NCI-H2196 (cell line): ENCODE results near the gene DGKZ.
"Not testable (repeated sequence)": the region's sequence is repeated elsewhere in the genome, so short reads cannot be mapped to it uniquely, and the experiment has no call there.

Experiments used
- DNase-seq: peaks from one replicate; lab custom pipeline; 2025; ENCODE audit not compliant: unreplicated experiment; lab: John Stamatoyannopoulos, UW

Gene DGKZ

DNA sequence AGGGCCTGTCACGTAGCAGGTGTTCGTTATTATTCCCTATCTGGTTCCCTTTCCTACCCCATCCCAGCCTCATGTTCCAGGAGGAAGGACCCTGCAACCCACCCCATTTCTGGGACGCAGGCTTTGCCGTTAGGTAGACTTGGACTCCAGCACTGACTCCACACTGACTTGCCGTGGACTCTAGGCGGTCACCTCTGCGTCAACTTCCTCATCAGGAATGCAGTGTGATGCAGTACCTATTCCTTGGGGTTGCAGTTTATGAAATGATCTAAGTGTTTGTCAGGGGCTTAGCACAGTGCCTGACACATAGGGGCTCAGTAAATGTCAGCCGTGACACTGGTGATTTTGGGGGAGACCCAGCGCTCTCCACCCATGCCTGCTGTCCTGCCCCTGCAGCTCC, 16.8 kb downstream of the DGKZ start:
- no peak for DNase-seq

DNA sequence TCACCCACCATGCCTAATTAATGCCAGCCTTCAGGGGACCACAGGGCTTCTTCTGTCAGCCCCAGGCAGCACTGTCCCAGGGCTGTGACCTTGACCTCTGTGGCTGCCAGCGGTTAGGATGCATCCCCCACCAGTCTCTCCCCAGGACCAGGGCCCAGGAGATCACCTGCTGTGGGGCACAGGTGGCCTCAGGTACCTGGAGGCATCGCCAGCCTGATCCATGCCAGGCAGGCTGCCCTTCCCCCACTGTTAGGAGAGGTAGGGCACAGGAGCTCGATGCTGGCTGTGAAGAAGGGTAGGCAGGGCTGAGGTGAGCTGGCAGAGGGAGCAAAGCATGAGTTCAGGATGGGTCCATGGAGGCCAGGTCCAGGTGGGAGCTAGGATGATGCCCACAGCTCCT, 17.5 kb downstream of the DGKZ start:
- no peak for DNase-seq

DNA sequence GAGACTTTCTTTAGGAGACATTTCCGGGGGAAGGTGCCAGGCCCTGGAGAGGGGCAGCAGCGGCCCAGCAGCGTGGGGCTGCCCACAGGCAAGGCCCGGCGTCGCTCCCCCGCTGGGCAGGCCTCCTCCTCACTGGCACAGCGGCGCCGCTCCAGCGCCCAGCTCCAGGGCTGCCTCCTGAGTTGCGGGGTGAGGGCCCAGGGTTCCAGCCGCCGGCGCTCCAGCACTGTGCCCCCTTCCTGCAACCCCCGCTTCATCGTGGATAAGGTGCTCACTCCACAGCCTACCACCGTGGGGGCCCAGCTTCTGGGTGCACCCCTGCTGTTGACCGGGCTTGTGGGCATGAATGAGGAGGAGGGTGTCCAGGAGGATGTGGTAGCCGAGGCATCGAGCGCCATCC, 19.0 kb downstream of the DGKZ start:
- no peak for DNase-seq

DNA sequence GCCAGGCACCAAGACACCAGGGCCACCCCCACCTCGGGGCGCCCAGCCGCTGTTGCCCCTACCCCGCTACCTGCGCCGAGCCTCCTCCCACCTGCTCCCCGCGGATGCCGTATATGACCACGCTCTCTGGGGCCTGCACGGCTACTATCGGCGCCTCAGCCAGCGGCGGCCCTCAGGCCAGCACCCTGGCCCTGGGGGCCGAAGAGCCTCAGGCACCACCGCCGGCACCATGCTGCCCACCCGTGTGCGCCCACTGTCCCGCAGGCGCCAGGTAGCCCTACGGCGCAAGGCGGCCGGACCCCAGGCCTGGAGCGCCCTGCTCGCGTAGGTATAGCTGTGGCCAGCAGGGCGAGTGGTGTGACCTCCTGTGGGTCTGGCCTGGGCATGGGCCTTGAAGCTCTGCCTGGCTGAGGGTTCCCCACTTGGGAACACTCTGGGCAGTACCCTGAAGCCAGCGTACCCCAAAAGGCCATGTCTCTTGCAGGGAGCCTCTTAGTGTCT, 19.4 kb downstream of the DGKZ start:
- no peak for DNase-seq

DNA sequence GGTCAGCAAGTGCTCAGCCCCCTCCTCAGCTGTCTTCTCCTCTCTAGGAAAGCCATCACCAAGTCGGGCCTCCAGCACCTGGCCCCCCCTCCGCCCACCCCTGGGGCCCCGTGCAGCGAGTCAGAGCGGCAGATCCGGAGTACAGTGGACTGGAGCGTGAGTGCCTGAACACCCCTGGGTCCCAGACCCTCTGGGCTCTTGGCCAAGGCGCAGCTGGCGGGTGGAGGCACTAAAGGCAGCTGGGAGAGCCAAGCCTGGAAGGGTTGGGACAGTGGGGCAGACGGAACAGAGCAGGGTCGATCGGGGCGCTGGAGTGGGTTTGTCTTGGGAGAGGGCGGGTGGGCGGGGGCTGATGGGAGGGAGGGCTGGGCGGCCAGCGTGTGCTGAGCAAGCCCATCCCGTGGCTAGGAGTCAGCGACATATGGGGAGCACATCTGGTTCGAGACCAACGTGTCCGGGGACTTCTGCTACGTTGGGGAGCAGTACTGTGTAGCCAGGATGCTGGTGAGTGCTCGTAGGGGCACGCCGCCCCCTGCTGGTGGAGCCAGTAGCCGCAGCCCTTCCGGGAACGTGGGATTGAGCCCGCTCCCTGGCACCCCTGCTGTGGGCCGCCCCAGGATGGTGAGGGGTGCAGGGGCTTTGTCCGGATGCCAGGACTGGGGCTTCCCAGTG, 20.1 kb downstream of the DGKZ start:
- DNase-seq = peak; percentile 47

DNA sequence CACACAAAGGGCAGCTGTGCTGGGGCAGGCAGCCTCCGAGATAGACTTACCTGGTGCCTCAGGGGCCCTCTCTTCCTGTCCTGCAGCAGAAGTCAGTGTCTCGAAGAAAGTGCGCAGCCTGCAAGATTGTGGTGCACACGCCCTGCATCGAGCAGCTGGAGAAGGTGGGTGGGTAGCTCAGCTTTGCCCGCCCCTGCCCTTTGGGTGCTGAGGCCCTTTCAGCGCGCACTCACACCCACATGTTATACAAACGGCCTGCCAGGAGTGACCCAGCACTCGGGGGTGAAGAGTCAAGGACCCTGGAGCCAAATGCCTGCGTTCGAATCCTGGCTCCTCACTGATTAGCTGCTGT, 20.6 kb downstream of the DGKZ start:
- no peak for DNase-seq

DNA sequence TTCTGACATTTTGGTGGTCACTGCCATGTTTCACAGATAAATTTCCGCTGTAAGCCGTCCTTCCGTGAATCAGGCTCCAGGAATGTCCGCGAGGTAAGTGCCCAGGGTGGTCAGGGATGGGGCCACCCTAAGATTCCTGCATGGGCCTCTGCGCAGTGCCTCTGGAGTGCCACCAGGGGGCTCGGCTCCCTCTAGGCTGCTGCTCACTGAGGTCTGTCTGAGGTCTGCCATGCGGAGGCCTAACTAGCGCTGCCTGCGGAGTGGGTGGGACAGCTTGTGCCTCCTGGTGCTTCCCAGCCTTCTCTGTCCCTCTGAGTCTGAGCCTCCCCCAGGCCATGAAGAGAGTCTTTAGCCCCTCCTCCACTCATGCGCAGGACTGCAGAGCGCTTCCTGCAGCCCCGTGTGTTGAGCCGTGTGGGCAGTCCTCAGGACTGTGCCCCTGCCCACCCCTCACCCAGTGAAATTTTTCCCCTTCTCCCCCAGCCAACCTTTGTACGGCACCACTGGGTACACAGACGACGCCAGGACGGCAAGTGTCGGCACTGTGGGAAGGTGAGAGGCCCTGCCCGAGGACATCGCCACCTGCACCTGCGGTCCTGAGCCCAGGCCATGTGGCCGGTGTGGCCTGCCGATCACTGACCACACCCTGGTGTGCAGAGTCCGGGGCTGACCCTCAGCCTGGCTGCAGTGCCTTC, 22.3 kb downstream of the DGKZ start:
- DNase-seq = peak; percentile 61

DNA sequence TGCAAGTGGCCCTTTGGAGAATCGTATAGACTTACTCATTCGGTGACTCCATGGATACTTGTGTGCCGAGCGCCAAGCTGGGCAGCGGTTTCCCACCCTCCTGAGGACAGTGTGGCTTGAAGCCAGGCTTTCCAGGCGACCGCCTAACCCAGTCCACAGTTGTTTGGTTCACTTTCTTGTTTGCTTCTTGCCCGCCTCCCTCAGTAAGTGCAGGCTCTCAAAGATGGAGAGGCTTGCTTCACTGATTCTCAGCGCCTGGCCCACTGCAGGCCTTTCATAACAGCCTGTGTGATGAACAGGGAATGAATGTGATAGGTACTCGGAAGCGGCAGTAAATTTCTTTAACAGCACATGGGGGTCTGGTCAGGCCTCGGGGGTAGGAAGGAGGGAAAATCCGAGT, 23.0 kb downstream of the DGKZ start:
- DNase-seq = no peak

DNA sequence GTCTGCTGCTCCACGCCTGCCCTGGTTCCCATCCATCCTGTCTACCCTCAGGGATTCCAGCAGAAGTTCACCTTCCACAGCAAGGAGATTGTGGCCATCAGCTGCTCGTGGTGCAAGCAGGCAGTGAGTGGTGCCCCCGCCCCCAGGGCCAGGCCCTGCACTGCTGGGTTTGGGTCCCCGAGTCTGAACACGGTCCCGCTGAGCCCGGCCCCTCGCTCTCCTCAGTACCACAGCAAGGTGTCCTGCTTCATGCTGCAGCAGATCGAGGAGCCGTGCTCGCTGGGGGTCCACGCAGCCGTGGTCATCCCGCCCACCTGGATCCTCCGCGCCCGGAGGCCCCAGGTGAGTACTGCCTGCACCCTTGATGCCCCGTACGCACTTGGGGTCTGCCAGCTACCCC, 24.0 kb downstream of the DGKZ start:
- not testable (repeated sequence) for DNase-seq

DNA sequence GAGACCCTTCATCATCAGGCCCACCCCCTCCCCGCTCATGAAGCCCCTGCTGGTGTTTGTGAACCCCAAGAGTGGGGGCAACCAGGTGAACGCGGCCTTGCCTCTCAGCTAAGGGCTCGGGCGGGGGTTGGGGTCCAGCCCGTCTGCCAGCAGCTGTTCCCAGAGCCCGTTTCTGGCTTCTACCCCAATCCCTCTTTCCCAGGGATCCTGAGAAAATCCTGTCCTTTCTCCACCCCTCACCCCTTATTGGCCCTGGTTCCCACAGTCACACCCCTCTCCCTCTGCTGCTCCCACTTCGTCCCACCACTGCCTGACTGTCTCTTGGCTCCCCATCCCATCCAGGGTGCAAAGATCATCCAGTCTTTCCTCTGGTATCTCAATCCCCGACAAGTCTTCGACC, 24.8 kb downstream of the DGKZ start:
- no peak for DNase-seq

DNA sequence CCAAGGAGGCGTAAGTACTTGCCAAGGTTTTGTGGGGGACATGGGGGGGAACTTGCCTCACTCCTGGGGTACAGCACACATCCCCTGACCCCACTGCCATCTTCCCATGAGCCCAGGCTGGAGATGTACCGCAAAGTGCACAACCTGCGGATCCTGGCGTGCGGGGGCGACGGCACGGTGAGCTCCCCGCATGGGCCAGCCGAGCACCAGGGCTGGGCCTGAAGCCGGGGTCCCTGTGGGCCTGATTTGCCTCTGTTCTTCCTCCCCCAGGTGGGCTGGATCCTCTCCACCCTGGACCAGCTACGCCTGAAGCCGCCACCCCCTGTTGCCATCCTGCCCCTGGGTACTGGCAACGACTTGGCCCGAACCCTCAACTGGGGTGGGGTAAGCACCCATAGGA, 25.2 kb downstream of the DGKZ start:
- DNase-seq = not testable (repeated sequence)

DNA sequence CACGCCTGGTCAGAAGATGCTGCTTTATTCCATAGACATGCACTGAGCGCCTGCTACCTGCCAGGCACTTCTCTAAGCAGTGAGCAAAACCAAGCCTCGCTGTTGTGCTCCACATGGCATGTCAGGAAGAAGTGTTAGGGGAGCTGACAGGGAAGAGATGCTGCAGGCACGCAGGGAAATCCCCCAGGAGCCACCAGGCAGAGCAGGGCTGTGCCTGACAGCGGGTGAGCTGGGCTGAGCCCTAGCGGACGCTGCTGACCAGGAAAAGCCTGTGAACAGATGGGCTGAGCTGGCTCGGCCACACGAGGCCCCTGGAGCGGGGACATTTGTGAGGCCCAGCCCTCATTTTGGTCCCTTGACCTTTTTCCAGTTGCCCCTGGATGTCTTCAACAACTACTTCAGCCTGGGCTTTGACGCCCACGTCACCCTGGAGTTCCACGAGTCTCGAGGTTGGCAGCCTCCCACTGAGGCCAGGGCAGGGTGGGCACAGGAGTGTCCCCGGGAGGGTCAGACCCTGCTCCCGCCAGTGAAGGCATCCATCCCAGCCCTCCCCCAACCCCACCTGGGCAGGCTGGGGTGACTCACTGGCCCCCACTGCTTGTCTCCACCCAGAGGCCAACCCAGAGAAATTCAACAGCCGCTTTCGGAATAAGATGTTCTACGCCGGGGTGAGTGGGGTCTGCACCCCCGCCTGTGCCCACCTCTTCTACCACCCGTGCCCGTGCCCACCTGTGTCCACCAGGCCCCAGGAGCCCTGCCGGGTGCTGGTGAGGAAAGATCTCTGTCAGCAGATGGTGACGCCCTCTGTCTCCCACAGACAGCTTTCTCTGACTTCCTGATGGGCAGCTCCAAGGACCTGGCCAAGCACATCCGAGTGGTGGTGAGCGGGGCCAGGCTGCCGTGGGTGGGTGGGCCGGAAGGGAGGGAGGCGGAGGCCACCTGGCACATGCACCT, 26.8 kb downstream of the DGKZ start:
- DNase-seq = no peak

DNA sequence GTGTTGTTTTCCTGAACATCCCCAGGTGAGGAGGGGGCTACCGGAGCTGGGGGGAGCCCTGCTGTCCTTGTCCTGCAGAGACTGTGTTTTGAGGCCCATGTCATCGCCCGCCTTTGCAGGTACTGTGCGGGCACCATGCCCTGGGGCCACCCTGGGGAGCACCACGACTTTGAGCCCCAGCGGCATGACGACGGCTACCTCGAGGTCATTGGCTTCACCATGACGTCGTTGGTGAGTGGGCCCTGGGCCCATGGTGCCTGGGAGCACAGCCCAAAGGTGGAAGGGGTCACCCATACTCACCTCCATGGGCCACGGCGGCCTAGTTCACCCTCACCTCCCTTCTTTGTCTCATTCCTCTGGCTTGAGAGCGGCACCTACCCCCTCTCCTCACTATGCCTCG, 27.6 kb downstream of the DGKZ start:
- DNase-seq = no peak

DNA sequence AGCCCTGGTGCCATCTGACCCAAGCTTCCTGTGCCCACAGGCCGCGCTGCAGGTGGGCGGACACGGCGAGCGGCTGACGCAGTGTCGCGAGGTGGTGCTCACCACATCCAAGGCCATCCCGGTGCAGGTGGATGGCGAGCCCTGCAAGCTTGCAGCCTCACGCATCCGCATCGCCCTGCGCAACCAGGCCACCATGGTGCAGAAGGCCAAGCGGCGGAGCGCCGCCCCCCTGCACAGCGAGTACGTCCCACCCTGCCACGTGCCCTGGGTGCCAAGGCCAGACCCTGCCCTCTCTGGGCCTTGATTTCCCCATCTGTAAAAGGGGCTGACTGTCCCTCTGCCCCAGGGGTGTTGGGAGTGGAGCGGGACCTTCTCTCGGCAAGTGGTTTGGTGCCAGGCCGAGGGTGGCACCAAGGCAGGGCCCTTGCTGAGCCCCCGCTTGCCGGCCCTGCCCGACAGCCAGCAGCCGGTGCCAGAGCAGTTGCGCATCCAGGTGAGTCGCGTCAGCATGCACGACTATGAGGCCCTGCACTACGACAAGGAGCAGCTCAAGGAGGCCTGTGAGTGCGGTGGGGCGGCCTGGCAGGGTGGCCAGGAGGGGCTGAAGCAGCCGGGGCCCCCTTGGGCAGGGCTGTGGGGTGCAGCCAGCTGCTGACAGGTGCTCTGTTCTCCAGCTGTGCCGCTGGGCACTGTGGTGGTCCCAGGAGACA, 28.3 kb downstream of the DGKZ start:
- DNase-seq = no peak

DNA sequence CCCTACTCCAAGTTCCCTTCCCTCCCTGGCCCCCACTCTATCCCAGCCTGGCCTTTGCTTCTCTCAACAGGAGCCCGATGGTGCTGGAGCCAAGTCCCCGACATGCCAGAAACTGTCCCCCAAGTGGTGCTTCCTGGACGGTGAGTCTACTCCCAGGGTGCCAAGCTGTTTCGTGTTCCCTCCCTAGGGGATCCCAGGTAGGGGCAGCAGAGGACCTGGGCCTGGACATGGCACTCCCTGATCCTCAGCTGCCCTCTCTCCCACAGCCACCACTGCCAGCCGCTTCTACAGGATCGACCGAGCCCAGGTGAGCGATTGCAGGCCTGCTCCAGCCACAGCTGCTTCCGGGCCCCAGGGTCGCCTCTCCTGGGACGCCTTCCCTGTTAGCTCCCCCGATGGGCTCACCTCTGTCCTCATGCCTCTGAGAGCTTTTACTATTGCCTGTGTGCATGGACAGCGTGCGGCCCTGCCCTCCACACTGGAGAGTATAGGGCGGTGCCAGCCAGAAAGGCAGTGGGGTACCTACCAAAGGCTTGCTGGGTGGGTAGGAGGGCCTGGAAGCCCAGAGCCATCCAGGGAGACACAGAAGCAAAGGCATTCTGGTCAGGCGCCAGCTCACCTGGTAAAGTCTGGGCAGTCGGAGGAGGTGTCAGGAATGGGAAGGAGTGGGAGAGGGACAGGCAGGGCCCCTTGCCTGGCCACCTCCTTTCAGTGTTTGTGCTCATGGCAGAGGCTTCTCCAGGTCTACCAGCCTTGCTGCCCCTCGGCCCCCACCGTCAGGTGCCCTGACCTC, 29.2 kb downstream of the DGKZ start:
- no peak for DNase-seq

DNA sequence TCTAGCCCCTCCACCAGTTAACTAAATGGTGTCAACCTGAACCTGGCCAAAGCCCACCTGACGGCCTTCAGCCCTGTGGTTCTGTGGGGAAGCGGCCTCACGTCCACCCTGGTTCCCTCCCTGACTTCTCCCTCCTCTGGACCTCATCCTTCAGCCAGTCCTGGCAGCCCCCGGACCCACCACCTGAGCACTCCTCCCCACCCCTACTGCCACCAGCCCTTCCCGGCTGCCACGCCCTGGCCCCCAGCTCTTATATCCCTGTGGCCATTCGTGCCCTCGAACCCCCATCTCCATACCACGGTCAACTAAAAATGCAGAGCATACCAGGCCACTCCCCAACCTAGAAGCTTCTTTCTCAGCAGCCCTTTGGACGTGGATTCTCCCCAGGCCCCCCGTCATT, 30.0 kb downstream of the DGKZ start:
- no peak for DNase-seq

DNA sequence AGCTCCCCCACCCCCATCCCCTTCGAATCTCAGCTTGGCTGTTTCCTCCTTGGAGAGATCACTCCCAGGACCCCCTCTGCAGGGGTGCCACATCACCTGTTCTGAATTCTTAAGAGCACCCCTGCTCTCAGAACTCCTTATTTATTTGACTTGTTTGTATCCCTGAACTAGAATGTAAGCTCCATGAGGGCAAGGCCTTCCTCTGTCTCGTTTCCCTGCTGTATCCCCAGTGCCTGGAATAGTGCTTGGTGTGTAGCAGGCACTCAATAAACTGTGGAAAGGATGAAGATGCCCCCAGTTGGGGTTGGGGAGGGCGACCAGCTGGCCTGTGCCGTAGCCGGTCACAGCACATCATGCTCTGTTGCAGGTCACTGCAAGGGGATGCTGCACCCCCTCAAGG, 30.6 kb downstream of the DGKZ start:
- no peak for DNase-seq

DNA sequence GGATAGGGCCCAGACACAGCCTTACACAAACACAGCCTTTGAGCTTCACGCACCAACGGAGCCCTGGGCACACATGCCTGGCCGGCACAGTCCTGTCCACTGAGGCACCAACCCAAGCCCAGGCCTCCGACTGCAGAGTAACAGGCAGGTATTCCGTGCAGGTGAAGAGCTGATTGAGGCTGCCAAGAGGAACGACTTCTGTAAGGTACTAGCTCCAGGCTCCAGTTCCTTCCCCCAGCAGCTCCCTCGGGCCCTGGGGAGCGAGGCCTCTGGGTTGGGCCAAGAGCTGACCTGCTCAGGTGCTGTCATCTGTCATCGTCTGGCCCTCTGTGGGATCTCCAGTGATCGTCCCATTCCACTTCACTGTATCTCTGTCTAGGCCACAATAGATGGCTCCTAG, 31.0 kb downstream of the DGKZ start:
- DNase-seq = no peak

DNA sequence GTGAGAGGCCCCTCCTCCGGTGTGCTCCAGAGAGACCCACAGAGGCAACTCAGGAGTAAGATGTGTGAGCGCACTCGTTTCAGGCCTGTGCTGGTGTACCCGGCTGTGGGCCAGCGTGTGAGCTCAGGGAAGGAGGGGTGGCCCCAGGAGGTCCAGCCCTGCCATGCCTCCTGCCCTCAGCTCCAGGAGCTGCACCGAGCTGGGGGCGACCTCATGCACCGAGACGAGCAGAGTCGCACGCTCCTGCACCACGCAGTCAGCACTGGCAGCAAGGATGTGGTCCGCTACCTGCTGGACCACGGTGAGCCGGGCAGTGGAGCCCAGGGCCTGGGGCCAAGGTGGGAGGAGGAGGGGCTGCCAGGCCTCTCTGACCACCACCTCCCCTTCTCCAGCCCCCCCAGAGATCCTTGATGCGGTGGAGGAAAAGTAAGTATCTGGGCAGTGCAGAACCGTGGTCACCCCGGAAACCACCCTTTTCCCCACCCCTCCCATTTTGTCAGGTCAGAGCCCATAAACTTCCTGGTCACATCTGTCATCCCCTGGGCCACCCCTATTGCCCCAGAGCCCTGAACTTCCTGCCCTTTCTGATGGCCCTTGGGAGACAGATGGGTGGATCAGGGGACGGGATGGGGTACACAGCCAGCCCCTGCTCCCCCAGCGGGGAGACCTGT, 31.7 kb downstream of the DGKZ start:
- DNase-seq = no peak
